ENCODE data around the gene E2F7. TPM values are rescaled to one million over a fixed set of nuclear protein-coding genes. Genes with fewer than 3 reads are reported as not detected.

E2F7 gene
- total and polyA plus RNA-seq, 7 donors, result 0.03 to 0.76 (median 0.09) TPM; not detected in 3

- Histone ChIP-seq H3K9me3 (no peaks in the 10 kb centered on the region), H3K4me1 (no peaks in the 10 kb centered on the region), H3K36me3 (ENCODE audit: insufficient read depth in 1 of 2, low read depth in 1 of 2) (no peaks in the 10 kb centered on the region), H3K4me3 (no peak overlapping the region), H3K27me3 (ENCODE audit: insufficient read depth in 3 of 3, low read length in 2 of 3) (no peaks in the 10 kb centered on the region), H3K27ac (no peak overlapping the region)
- intact Hi-C loops (cut with DNase I), result no loop called here
- ATAC-seq (no peak), DNase-seq (no peak)
- WGBS, 3 donors, result 70 to 77% (median 76%) methylated on average over 3 of the region's 3 CpGs
- TF ChIP-seq CTCF (IDR thresholded peaks at IDR 0.05), result no peak
Measured at GRCh38 chr12:77104792-77105191, 39.4 kb upstream of the E2F7 start.

- no peaks in the 10 kb centered on the region for H3K36me3 ChIP-seq (ENCODE audit: insufficient read depth in 1 of 2, low read depth in 1 of 2)
- 83 to 90% (median 84%) methylated on average over 1 of the region's 1 CpG for WGBS, 3 donors
- H3K9me3 ChIP-seq, result no peaks in the 10 kb centered on the region
- DNase-seq (no peak), ATAC-seq (no peak)
- no peak for TF ChIP-seq CTCF (IDR thresholded peaks at IDR 0.05)
- no peaks in the 10 kb centered on the region for H3K4me1 ChIP-seq
- no peak overlapping the region for H3K27ac ChIP-seq
- no peaks in the 10 kb centered on the region for H3K27me3 ChIP-seq (ENCODE audit: insufficient read depth in 3 of 3, low read length in 2 of 3)
- no peak overlapping the region for H3K4me3 ChIP-seq
- intact Hi-C loops (cut with DNase I), result no loop called here
Measured at GRCh38 chr12:77104286-77104685, 38.9 kb upstream of the E2F7 start.

- TF ChIP-seq CTCF (IDR thresholded peaks at IDR 0.05), result no peak
- H3K27ac ChIP-seq, result no peak overlapping the region
- WGBS, 3 donors, result 97 to 100% (median 100%) methylated on average over 1 of the region's 1 CpG
- ATAC-seq (no peak), DNase-seq (no peak)
- no peaks in the 10 kb centered on the region for H3K9me3 ChIP-seq
- H3K4me1 ChIP-seq, result no peaks in the 10 kb centered on the region
- H3K36me3 ChIP-seq (ENCODE audit: insufficient read depth in 1 of 2, low read depth in 1 of 2), result no peaks in the 10 kb centered on the region
- H3K27me3 ChIP-seq (ENCODE audit: insufficient read depth in 3 of 3, low read length in 2 of 3), result peaks cover 0 to under 1% (median 0%) of the 10 kb centered on the region in 3 donors
- no peak overlapping the region for H3K4me3 ChIP-seq
- intact Hi-C loops (cut with DNase I), result no loop called here
Measured at GRCh38 chr12:77102691-77103090, 37.3 kb upstream of the E2F7 start.

- TF ChIP-seq CTCF (IDR thresholded peaks at IDR 0.05), result no peak
- Histone ChIP-seq H3K9me3 (no peaks in the 10 kb centered on the region), H3K4me3 (no peak overlapping the region), H3K27me3 (ENCODE audit: insufficient read depth in 3 of 3, low read length in 2 of 3) (peaks cover 0 to 1% (median 0%) of the 10 kb centered on the region in 3 donors), H3K27ac (no peak overlapping the region), H3K36me3 (ENCODE audit: insufficient read depth in 1 of 2, low read depth in 1 of 2) (no peaks in the 10 kb centered on the region), H3K4me1 (no peaks in the 10 kb centered on the region)
- no peak for DNase-seq
- intact Hi-C loops (cut with DNase I), result no loop called here
- ATAC-seq, result no peak
- WGBS, 3 donors, result 70 to 76% (median 75%) methylated on average over 2 of the region's 2 CpGs
Measured at GRCh38 chr12:77102123-77102522, 36.8 kb upstream of the E2F7 start.

- no peak for TF ChIP-seq CTCF (IDR thresholded peaks at IDR 0.05)
- no peaks in the 10 kb centered on the region for H3K4me1 ChIP-seq
- intact Hi-C loops (cut with DNase I), result no loop called here
Measured at GRCh38 chr12:77099799-77100198, 34.4 kb upstream of the E2F7 start.

More at GRCh38 chr12:77099799-77100198, 34.4 kb upstream of the E2F7 start:
- no peak overlapping the region for H3K4me3 ChIP-seq
- H3K9me3 ChIP-seq, result no peaks in the 10 kb centered on the region
- 73 to 88% (median 74%) methylated on average over 2 of the region's 2 CpGs for WGBS, 3 donors
- no peaks in the 10 kb centered on the region for H3K36me3 ChIP-seq (ENCODE audit: insufficient read depth in 1 of 2, low read depth in 1 of 2)
- ATAC-seq (no peak), DNase-seq (no peak)
- peaks cover 0 to 1% (median 0%) of the 10 kb centered on the region in 3 donors for H3K27me3 ChIP-seq (ENCODE audit: insufficient read depth in 3 of 3, low read length in 2 of 3)
- no peak overlapping the region for H3K27ac ChIP-seq

All from psoas muscle (tissue), 8 donors.